Osteoblast (primary cell): ENCODE results near the gene GDAP1L1. TPM values are rescaled to one million over a fixed set of nuclear protein-coding genes. Genes with fewer than 3 reads are reported as not detected.

Experiments
- DNase-seq: peaks from one replicate; pipeline ENCODE4 v3.0.0; 2011; ENCODE audit warnings: low spot score, mixed read lengths; ENCODE audit not compliant: insufficient read length; ENCODE audit errors: missing footprints
- H2AFZ ChIP-seq: 2 replicates; pipeline ENCODE4 v1.6.0; 2011; ENCODE audit warnings: mild to moderate bottlenecking, low read length
- H3K27ac ChIP-seq: 2 replicates; pipeline ENCODE4 v1.5.1; 2011; ENCODE audit warnings: mild to moderate bottlenecking, low read depth, low read length, moderate library complexity
- H3K27me3 ChIP-seq: 2 replicates; pipeline ENCODE4 v1.6.0; 2012; ENCODE audit warnings: mild to moderate bottlenecking, control low read depth, inconsistent platforms, low read length, moderate library complexity; ENCODE audit not compliant: insufficient read depth
- H3K36me3 ChIP-seq: 2 replicates; pipeline ENCODE4 v1.5.1; 2011; ENCODE audit warnings: mild to moderate bottlenecking, low read length, control low read depth, moderate library complexity; ENCODE audit not compliant: insufficient read depth
- H3K4me1 ChIP-seq: 2 replicates; pipeline ENCODE4 v1.5.1; 2011; ENCODE audit warnings: mild to moderate bottlenecking, low read length, control low read depth, moderate library complexity; ENCODE audit not compliant: insufficient read depth
- H3K4me2 ChIP-seq: 2 replicates; pipeline ENCODE4 v1.6.0; 2011; ENCODE audit warnings: mild to moderate bottlenecking, low read length; ENCODE audit not compliant: insufficient read depth
- H3K4me3 ChIP-seq: fragments of 200-600 bp; sonication (generic); 3 replicates; pipeline ENCODE4 v1.5.1; 2012; ENCODE audit warnings: mild to moderate bottlenecking, low read length, inconsistent platforms; ENCODE audit not compliant: insufficient read depth
- H3K79me2 ChIP-seq: 2 replicates; pipeline ENCODE4 v1.6.0; 2012; ENCODE audit warnings: mild to moderate bottlenecking, low read length, control low read depth, inconsistent platforms; ENCODE audit not compliant: insufficient read depth
- H3K9me3 ChIP-seq: 2 replicates; pipeline ENCODE4 v1.5.1; 2011; ENCODE audit warnings: low read depth, low read length, control low read depth
- H4K20me1 ChIP-seq: 2 replicates; pipeline ENCODE4 v1.6.0; 2012; ENCODE audit warnings: mild to moderate bottlenecking, low read length, control low read depth; ENCODE audit not compliant: insufficient read depth
- total RNA-seq: library from RNA; depleted of rRNA; stranded (reverse); fragments of >200 nt; gene quantifications from 2 replicates; pipeline ENCODE4 v1.2.3, GENCODE V29; 2012
- TF ChIP-seq, protein P1 (sequence below): IDR thresholded peaks from 2 replicates; pipeline ENCODE4 v1.5.1; 2011; ENCODE audit warnings: mild to moderate bottlenecking, low read depth, low read length, moderate library complexity; ENCODE audit errors: extremely low read depth

GDAP1L1 gene
- total RNA-seq, 1 donor, result 0.72 TPM

DNA sequence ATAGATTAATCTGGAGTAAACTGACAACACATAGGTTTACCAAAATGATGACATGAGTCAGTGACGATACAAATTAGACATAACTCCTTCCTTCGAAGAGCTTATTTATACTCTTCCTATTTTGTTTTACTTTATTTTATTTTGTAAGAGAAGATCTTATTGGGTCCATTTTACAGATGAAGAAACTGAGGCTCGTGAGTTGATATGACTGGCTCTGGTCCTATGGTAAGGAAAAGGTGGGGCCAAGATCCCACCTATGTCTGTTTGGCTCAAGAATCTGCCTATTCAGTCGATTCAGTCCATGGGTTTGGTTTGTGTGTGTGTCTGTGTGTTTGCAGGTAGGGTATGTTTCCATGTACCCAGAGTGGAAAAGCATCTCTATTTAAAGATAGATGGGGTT is 81.3 kb downstream of the GDAP1L1 start:
- H3K9me3 ChIP-seq, result no peaks in the 10 kb centered on the region
- H2AFZ ChIP-seq, result no peak overlapping the region
- H3K27ac ChIP-seq, result no peak overlapping the region
- no peaks in the 10 kb centered on the region for H3K36me3 ChIP-seq
- H3K4me1 ChIP-seq, result no peaks in the 10 kb centered on the region
- no peak for DNase-seq
- no peak overlapping the region for H3K4me3 ChIP-seq
- TF ChIP-seq, protein P1, sequence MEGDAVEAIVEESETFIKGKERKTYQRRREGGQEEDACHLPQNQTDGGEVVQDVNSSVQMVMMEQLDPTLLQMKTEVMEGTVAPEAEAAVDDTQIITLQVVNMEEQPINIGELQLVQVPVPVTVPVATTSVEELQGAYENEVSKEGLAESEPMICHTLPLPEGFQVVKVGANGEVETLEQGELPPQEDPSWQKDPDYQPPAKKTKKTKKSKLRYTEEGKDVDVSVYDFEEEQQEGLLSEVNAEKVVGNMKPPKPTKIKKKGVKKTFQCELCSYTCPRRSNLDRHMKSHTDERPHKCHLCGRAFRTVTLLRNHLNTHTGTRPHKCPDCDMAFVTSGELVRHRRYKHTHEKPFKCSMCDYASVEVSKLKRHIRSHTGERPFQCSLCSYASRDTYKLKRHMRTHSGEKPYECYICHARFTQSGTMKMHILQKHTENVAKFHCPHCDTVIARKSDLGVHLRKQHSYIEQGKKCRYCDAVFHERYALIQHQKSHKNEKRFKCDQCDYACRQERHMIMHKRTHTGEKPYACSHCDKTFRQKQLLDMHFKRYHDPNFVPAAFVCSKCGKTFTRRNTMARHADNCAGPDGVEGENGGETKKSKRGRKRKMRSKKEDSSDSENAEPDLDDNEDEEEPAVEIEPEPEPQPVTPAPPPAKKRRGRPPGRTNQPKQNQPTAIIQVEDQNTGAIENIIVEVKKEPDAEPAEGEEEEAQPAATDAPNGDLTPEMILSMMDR, result no peak
- H3K79me2 ChIP-seq, result no peaks in the 10 kb centered on the region
- H4K20me1 ChIP-seq, result no peaks in the 10 kb centered on the region
- no peak overlapping the region for H3K4me2 ChIP-seq
- peaks cover 8% of the 10 kb centered on the region for H3K27me3 ChIP-seq

Other genes with a start within 250 kb of the GDAP1L1 start
- gene JPH2, start 60.1 kb upstream of the GDAP1L1 start, total RNA-seq, result 1.2 and 2.2 TPM in 2 replicates
- 46.7 and 47.4 TPM in 2 replicates for gene OSER1, start 36.5 kb upstream of the GDAP1L1 start, total RNA-seq
- 7.1 and 7.2 TPM in 2 replicates for gene FITM2, start 63.9 kb downstream of the GDAP1L1 start, total RNA-seq
- gene R3HDML, start 89.7 kb downstream of the GDAP1L1 start, total RNA-seq, result not detected in 2 replicates
- not detected in 2 replicates for gene HNF4A, start 108.4 kb downstream of the GDAP1L1 start, total RNA-seq
- gene TTPAL, start 228.6 kb downstream of the GDAP1L1 start, total RNA-seq, result 12.1 and 12.7 TPM in 2 replicates